ENCODE results near the gene ATF4.

GRCh38 chr22:39525658-39525975 is 5.3 kb downstream of the ATF4 start:
- TF ChIP-seq TAF1 (IDR thresholded peaks at IDR 0.05; ENCODE audit: borderline replicate concordance, low read depth, low read length) (no peak), POLR2AphosphoS5 (IDR thresholded peaks at IDR 0.05; ENCODE audit: low read depth, low read length) (no peak)

Measured in GM12892 (cell line).